G401 (cell line): Measurements from ENCODE around the gene CBLN3. TPM values are rescaled to one million over a fixed set of nuclear protein-coding genes. Genes with fewer than 3 reads are reported as not detected.

Experiments
- DNase-seq: peaks from one replicate; pipeline ENCODE4 v3.0.0-alpha.2; 2015; ENCODE audit warnings: low spot score
- in situ Hi-C: cut with HindIII; loops from 2 replicates; pipeline ENCODE4 v1.10.0; 2016; ENCODE audit warnings: low sequenced_read_pairs, mixed read lengths
- total RNA-seq: library from RNA; depleted of rRNA; stranded (reverse); fragments of >200 nt; shearing (Covaris generic); gene quantifications from 2 replicates; pipeline ENCODE4 v1.2.3, GENCODE V29; 2014

The CBLN3 gene
- total RNA-seq, 1 experiment from 2014 or later: 0.88 TPM

- in situ Hi-C loops: no loop called here
- peak; percentile 67 for DNase-seq
These were observed 17.8 kb downstream of the CBLN3 start for GRCh38 chr14:24411443-24412389.

GRCh38 chr14:24409956-24410355 is 19.5 kb downstream of the CBLN3 start:
- DNase-seq: no peak
- in situ Hi-C loops: no loop called here

GRCh38 chr14:24409192-24409591 is 20.3 kb downstream of the CBLN3 start:
- DNase-seq: no peak
- in situ Hi-C loops: no loop called here

GRCh38 chr14:24408764-24409163 is 20.7 kb downstream of the CBLN3 start:
- no peak for DNase-seq
- in situ Hi-C loops: no loop called here

- in situ Hi-C loops: no loop called here
- no peak for DNase-seq
These were observed 21.7 kb downstream of the CBLN3 start for GRCh38 chr14:24407608-24408325.

- no peak for DNase-seq
- in situ Hi-C loops: no loop called here
These were observed 23.1 kb downstream of the CBLN3 start for GRCh38 chr14:24406416-24406815.

GRCh38 chr14:24404814-24405213 is 24.7 kb downstream of the CBLN3 start:
- no peak for DNase-seq
- in situ Hi-C loops: no loop called here

GRCh38 chr14:24403294-24403998 is 26.0 kb downstream of the CBLN3 start:
- DNase-seq: peak; percentile 69
- in situ Hi-C loops: no loop called here

- in situ Hi-C loops: no loop called here
- peak; percentile 43 for DNase-seq
These were observed 27.4 kb downstream of the CBLN3 start for GRCh38 chr14:24401810-24402702.

- DNase-seq: peak; percentile 42
- in situ Hi-C loops: no loop called here
These were observed 29.3 kb downstream of the CBLN3 start for GRCh38 chr14:24399999-24400718.

GRCh38 chr14:24399447-24399822 is 30.0 kb downstream of the CBLN3 start:
- in situ Hi-C loops: no loop called here
- peak; percentile 59 for DNase-seq

- in situ Hi-C loops: no loop called here
- peak; percentile 47 for DNase-seq
These were observed 30.6 kb downstream of the CBLN3 start, which contains the start of gene NYNRIN for GRCh38 chr14:24398653-24399446. NYNRIN (plus strand) TSS chr14:24399003; CDS start chr14:24399247, 244 bp downstream.

- DNase-seq: peak; percentile 32
- in situ Hi-C loops: no loop called here
These were observed 31.2 kb downstream of the CBLN3 start for GRCh38 chr14:24398293-24398652.

GRCh38 chr14:24397639-24398292 is 31.7 kb downstream of the CBLN3 start:
- no peak for DNase-seq

GRCh38 chr14:24395609-24396582 is 33.6 kb downstream of the CBLN3 start:
- in situ Hi-C loops: no loop called here
- DNase-seq: no peak

More at GRCh38 chr14:24397639-24398292, 31.7 kb downstream of the CBLN3 start:
- in situ Hi-C loops: no loop called here

- in situ Hi-C loops: no loop called here
- DNase-seq: no peak
These were observed 35.2 kb downstream of the CBLN3 start for GRCh38 chr14:24394275-24394674.
